Testis (tissue), 3 donors: ENCODE data around the gene EXOC6. TPM values are rescaled to one million over a fixed set of nuclear protein-coding genes. Genes with fewer than 3 reads are reported as not detected.
"Not testable (repeated sequence)": the region's sequence is repeated elsewhere in the genome, so short reads cannot be mapped to it uniquely, and the experiment has no call there.

Experiments
- DNase-seq: peaks from one replicate; pipeline ENCODE4 v3.0.0-alpha.2; 2019
- H3K27ac ChIP-seq, 2 donors: fragments of 200-600 bp; sonication (generic); one replicate each; pipeline ENCODE4 v1.5.1; 2019
- H3K27me3 ChIP-seq: fragments of 200-600 bp; sonication (generic); one replicate; pipeline ENCODE4 v1.5.1; 2019
- H3K36me3 ChIP-seq: fragments of 200-600 bp; sonication (generic); one replicate; pipeline ENCODE4 v1.5.1; 2017; ENCODE audit warnings: low read depth; ENCODE audit errors: missing control alignments
- H3K4me1 ChIP-seq: fragments of 200-600 bp; sonication (generic); one replicate; pipeline ENCODE4 v1.5.1; 2019
- H3K4me3 ChIP-seq, 2 donors: fragments of 200-600 bp; sonication (generic); one replicate each; pipeline ENCODE4 v1.5.1; 2017 to 2019
- H3K9me3 ChIP-seq: fragments of 200-600 bp; sonication (generic); one replicate; pipeline ENCODE4 v1.5.1; 2017
- POLR2A ChIP-seq: fragments of 450-650 bp; IDR thresholded peaks from one replicate; pipeline ENCODE4 v1.6.1; 2017; ENCODE audit warnings: antibody characterized with exemption, mild to moderate bottlenecking, moderate library complexity
- WGBS, 2 donors: methylation state at CpG; one replicate each; pipeline ENCODE4 v1.1.5; 2018; 5-methylcytosine and 5-hydroxymethylcytosine counted together
- intact Hi-C: fragments of 100-400 bp; cut with DNase I; formaldehyde crosslinking; loops from one replicate; pipeline ENCODE4 v1.15.1; 2023; ENCODE audit warnings: low total_unique reads
- polyA plus RNA-seq: library from polyadenylated mRNA; stranded (reverse); fragments of 350-450 nt; fragmentation: Illumina TruSeq; extraction: RNeasy Lipid Tissue Mini Kit (QIAGEN cat#74804); gene quantifications from one replicate; pipeline ENCODE4 v1.2.3, GENCODE V29; 2014; ENCODE audit warnings: low read depth, low replicate concordance; ENCODE audit not compliant: insufficient read depth
- small RNA-seq, 2 donors: library from RNA; depleted of rRNA; stranded (forward); fragments of <200 nt; gene quantifications; one replicate each; pipeline ENCODE3, GENCODE V24; 2016
- total RNA-seq, 2 donors: library from RNA; depleted of rRNA; stranded (reverse); fragments of >200 nt; gene quantifications; one replicate each; pipeline ENCODE4 v1.2.3, GENCODE V29; 2016
- TF ChIP-seq, protein P1 (sequence below), 3 experiments: fragments of 450-650 bp in 2 of 3; fragments of 200-600 bp in 1 of 3; sonication (generic) in 1 of 3; IDR thresholded peaks; one replicate each; pipeline ENCODE4 v1.5.1; 2016 to 2019; ENCODE audit warnings: antibody characterized with exemption in 3 of 3, mild to moderate bottlenecking in 2 of 3, moderate library complexity in 1 of 3

The EXOC6 gene
- total and polyA plus RNA-seq, 3 donors from 2014 or later, result 13.3 to 38.5 (median 28.0) TPM

DNA sequence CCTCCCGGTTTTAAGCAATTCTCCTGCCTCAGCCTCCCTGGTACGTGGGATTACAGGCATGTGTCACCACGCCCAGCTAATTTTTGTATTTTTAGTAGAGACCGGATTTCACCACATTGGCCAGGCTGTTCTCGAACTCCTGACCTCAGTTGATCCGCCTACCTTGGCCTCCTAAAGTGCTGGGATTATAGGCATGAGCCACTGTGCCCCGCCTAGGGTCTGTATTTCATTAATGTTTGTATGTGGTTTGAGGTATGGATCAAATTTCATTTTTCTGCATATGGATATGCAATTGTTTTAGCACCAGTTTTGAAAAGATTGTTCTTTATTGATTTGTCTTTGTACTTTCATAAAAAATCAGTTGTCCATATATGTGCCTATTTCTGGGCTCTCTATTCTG lies 251.3 kb downstream of the EXOC6 start:
- intact Hi-C loops, result no loop called here
- H3K27ac ChIP-seq, result no peak overlapping the region
- WGBS, 2 donors, result 91 to 94% methylated on average over 7 of the region's 7 CpGs
- no peak for DNase-seq
- H3K4me3 ChIP-seq, result no peak overlapping the region
- no peaks in the 10 kb centered on the region for H3K9me3 ChIP-seq
- TF ChIP-seq, protein P1, sequence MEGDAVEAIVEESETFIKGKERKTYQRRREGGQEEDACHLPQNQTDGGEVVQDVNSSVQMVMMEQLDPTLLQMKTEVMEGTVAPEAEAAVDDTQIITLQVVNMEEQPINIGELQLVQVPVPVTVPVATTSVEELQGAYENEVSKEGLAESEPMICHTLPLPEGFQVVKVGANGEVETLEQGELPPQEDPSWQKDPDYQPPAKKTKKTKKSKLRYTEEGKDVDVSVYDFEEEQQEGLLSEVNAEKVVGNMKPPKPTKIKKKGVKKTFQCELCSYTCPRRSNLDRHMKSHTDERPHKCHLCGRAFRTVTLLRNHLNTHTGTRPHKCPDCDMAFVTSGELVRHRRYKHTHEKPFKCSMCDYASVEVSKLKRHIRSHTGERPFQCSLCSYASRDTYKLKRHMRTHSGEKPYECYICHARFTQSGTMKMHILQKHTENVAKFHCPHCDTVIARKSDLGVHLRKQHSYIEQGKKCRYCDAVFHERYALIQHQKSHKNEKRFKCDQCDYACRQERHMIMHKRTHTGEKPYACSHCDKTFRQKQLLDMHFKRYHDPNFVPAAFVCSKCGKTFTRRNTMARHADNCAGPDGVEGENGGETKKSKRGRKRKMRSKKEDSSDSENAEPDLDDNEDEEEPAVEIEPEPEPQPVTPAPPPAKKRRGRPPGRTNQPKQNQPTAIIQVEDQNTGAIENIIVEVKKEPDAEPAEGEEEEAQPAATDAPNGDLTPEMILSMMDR (IDR thresholded peaks at IDR 0.05), result no peak
- no peak for TF ChIP-seq POLR2A
- no peaks in the 10 kb centered on the region for H3K27me3 ChIP-seq
- no peaks in the 10 kb centered on the region for H3K36me3 ChIP-seq
- no peaks in the 10 kb centered on the region for H3K4me1 ChIP-seq

DNA sequence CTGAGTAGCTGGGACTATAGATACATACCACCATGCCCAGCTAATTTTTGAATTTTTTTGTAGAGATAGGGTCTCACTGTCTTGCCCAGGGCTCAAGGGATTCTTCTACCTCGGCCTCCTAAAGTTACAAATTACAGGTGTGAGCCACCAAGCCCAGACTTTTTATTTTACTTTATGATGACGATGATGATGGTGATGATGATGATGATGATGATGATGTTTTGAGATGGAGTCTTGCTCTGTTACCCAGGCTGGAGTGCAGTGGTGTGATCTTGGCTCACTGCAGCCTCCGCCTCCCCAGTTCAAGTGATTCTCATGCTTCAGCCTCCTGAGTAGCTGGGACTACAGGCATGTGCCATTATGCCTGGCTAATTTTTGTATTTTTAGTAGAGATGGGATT lies 252.8 kb downstream of the EXOC6 start:
- H3K27me3 ChIP-seq, DNase-seq, H3K4me1 ChIP-seq, H3K36me3 ChIP-seq, H3K27ac ChIP-seq, H3K9me3 ChIP-seq, H3K4me3 ChIP-seq, intact Hi-C loops: not testable (repeated sequence)
- 98% methylated on average over 3 of the region's 3 CpGs for WGBS, 2 donors

DNA sequence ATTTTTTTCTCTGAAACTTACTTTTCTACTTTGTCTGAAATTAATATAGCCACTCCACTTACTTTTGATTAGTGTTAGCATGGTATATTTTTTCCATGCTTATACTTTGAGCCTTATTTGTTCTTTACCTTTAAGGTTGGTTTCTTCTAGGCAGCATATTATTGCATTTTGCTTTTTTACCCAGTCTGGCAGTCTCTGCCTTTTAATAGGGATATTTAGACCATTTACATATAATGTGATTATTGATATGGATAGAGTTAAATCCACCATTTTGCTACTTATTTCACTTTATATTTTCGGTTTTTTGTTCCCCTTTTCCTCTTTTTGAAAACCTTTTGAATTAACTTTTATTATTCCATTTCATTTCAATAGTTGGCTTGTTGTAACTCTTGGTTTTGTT lies 255.6 kb downstream of the EXOC6 start:
- no peak for TF ChIP-seq POLR2A
- TF ChIP-seq, protein P1 (IDR thresholded peaks at IDR 0.05), result no peak
- H3K27ac ChIP-seq, result no peak overlapping the region
- intact Hi-C loops, result no loop called here
- H3K9me3 ChIP-seq, result no peaks in the 10 kb centered on the region
- no peaks in the 10 kb centered on the region for H3K36me3 ChIP-seq
- 88% methylated on average over 1 of the region's 1 CpG for WGBS, 2 donors
- H3K4me1 ChIP-seq, result no peaks in the 10 kb centered on the region
- no peak overlapping the region for H3K4me3 ChIP-seq
- H3K27me3 ChIP-seq, result no peaks in the 10 kb centered on the region
- DNase-seq, result no peak

DNA sequence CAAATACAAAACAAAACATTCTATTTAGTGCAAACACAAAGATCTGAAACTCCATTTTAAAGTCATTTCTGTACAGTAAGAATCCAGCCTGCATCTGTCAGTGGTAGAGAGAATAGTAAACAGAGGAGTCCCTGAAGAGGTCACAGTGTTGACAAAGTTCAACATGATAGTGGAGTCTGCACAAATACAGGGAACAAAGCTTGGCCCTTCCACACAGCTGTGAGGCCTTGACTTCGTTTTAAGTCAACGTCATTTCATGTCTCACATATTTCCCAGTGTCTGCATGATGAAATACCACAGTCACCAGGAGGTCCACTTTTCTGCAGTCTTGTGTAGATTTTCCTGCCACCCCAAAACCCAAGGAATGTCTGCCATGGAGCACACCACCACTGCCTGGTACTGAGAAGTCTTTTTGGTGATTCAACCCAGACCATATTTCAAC lies 258.3 kb downstream of the EXOC6 start:
- Histone ChIP-seq H3K9me3 (no peaks in the 10 kb centered on the region), H3K4me3 (no peak overlapping the region), H3K27me3 (no peaks in the 10 kb centered on the region), H3K36me3 (no peaks in the 10 kb centered on the region), H3K27ac (no peak overlapping the region), H3K4me1 (no peaks in the 10 kb centered on the region)
- no peak for DNase-seq
- WGBS, 2 donors, result 45 to 61% methylated on average over 2 of the region's 2 CpGs
- TF ChIP-seq, protein P1 (IDR thresholded peaks at IDR 0.05), result no peak
- no peak for TF ChIP-seq POLR2A
- intact Hi-C loops, result no loop called here

Small RNAs within 50 kb of the gene (small RNA-seq; reads per million reads assigned to genes)
- gene AL392103.1, result 0 reads per million in 2 donors

Other genes with a start within 250 kb of the EXOC6 start
- 1 to 10 TPM; 2.6 to 4.0 TPM for gene HHEX, start 158.6 kb upstream of the EXOC6 start, total RNA-seq
- 5.6 TPM for gene HHEX, start 158.6 kb upstream of the EXOC6 start, polyA plus RNA-seq
- under 1 TPM; 0.31 to 0.68 TPM for gene CYP26C1, start 212.3 kb downstream of the EXOC6 start, total RNA-seq
- gene CYP26C1, start 212.3 kb downstream of the EXOC6 start, polyA plus RNA-seq, result 0.17 TPM
- not detected for gene CYP26A1, start 225.4 kb downstream of the EXOC6 start, total RNA-seq
- gene CYP26A1, start 225.4 kb downstream of the EXOC6 start, polyA plus RNA-seq, result 0.57 TPM